Astrocyte (in vitro differentiated cells and primary cell): ENCODE data around the gene CLDN17. TPM values are rescaled to one million over a fixed set of nuclear protein-coding genes. Genes with fewer than 3 reads are reported as not detected.

Source experiments
- DNase-seq: peaks from one replicate; pipeline ENCODE4 v3.0.0-alpha.2; 2010; ENCODE audit warnings: low read depth
- FAIRE-seq: peaks from 2 replicates; lab custom pipeline; 2011; peaks lifted over from hg19 to GRCh38; lab: Jason Lieb, UNC
- H2AFZ ChIP-seq: 2 replicates; pipeline ENCODE4 v1.6.0; 2012; ENCODE audit warnings: low read depth, low read length, inconsistent platforms
- H3K27ac ChIP-seq: 2 replicates; pipeline ENCODE4 v1.5.1; 2011; ENCODE audit warnings: low read depth, low read length, inconsistent platforms
- H3K27me3 ChIP-seq: 2 replicates; pipeline ENCODE4 v1.6.0; 2011; ENCODE audit warnings: low read length, inconsistent platforms; ENCODE audit not compliant: insufficient read depth
- H3K36me3 ChIP-seq: 2 replicates; pipeline ENCODE4 v1.5.1; 2011; ENCODE audit warnings: low read length, inconsistent platforms; ENCODE audit not compliant: insufficient read depth
- H3K4me1 ChIP-seq: 2 replicates; pipeline ENCODE4 v1.5.1; 2011; ENCODE audit warnings: low read length, inconsistent platforms; ENCODE audit not compliant: insufficient read depth
- H3K4me2 ChIP-seq: 2 replicates; pipeline ENCODE4 v1.6.0; 2012; ENCODE audit warnings: low read length, inconsistent platforms
- H3K4me3 ChIP-seq: 2 replicates; pipeline ENCODE4 v1.5.1; 2011; ENCODE audit warnings: low read depth, mild to moderate bottlenecking, low read length, inconsistent platforms; ENCODE audit not compliant: insufficient read depth
- H3K79me2 ChIP-seq: 2 replicates; pipeline ENCODE4 v1.6.0; 2012; ENCODE audit warnings: mild to moderate bottlenecking, low read length, inconsistent platforms; ENCODE audit not compliant: insufficient read depth
- H3K9ac ChIP-seq: 2 replicates; pipeline ENCODE4 v1.6.0; 2012; ENCODE audit warnings: mild to moderate bottlenecking, low read length, inconsistent platforms
- H3K9me3 ChIP-seq: 2 replicates; pipeline ENCODE4 v1.5.1; 2012; ENCODE audit warnings: low read depth, mild to moderate bottlenecking, low read length, inconsistent platforms; ENCODE audit not compliant: insufficient read depth
- H4K20me1 ChIP-seq: 2 replicates; pipeline ENCODE4 v1.6.0; 2012; ENCODE audit warnings: low read length, inconsistent platforms; ENCODE audit not compliant: insufficient read depth
- H3K27ac Mint-ChIP-seq: one replicate; pipeline ENCODE4 v1.8.0; 2021; ENCODE audit warnings: mild to moderate bottlenecking, mixed read lengths; ENCODE audit not compliant: unreplicated experiment
- H3K27me3 Mint-ChIP-seq: one replicate; pipeline ENCODE4 v1.8.0; 2021; ENCODE audit warnings: low read depth, mixed read lengths; ENCODE audit not compliant: unreplicated experiment
- H3K36me3 Mint-ChIP-seq: one replicate; pipeline ENCODE4 v1.8.0; 2021; ENCODE audit warnings: low read depth, mixed read lengths; ENCODE audit not compliant: unreplicated experiment
- H3K4me1 Mint-ChIP-seq: one replicate; pipeline ENCODE4 v1.8.0; 2021; ENCODE audit warnings: low read depth, mixed read lengths; ENCODE audit not compliant: unreplicated experiment
- H3K4me3 Mint-ChIP-seq: one replicate; pipeline ENCODE4 v1.8.0; 2021; ENCODE audit warnings: mild to moderate bottlenecking, moderate library complexity, mixed read lengths; ENCODE audit not compliant: unreplicated experiment
- H3K9me3 Mint-ChIP-seq: one replicate; pipeline ENCODE4 v1.8.0; 2021; ENCODE audit warnings: mild to moderate bottlenecking, mixed read lengths; ENCODE audit not compliant: unreplicated experiment
- CTCF ChIP-seq: IDR thresholded peaks from 2 replicates; pipeline ENCODE4 v1.5.1; 2011; ENCODE audit warnings: low read depth, mild to moderate bottlenecking, inconsistent platforms, low read length, moderate library complexity; ENCODE audit not compliant: insufficient read depth
- EZH2 ChIP-seq: IDR thresholded peaks from 2 replicates; pipeline ENCODE4 v1.6.1; 2012; ENCODE audit warnings: mild to moderate bottlenecking, low read length, inconsistent platforms; ENCODE audit not compliant: insufficient read depth
- total RNA-seq: library from RNA; stranded (reverse); gene quantifications from 2 replicates; pipeline ENCODE4 v1.2.1, GENCODE V29; 2021

Gene CLDN17
- total RNA-seq, 1 donor from 2014 or later: not detected

- Histone ChIP-seq H3K4me1 (no peaks in the 10 kb centered on the region), H3K27ac (no peak overlapping the region), H3K9me3 (peaks cover 3% of the 10 kb centered on the region), H3K9ac (no peak overlapping the region), H4K20me1 (no peaks in the 10 kb centered on the region), H3K36me3 (no peaks in the 10 kb centered on the region), H3K27me3 (no peaks in the 10 kb centered on the region), H3K4me2 (no peak overlapping the region), H3K4me3 (no peak overlapping the region), H2AFZ (no peak overlapping the region), H3K79me2 (no peaks in the 10 kb centered on the region)
- Mint-ChIP-seq H3K27me3 (no peaks in the 10 kb centered on the region), H3K27ac (no peak overlapping the region), H3K4me1 (no peaks in the 10 kb centered on the region), H3K9me3 (no peaks in the 10 kb centered on the region), H3K4me3 (no peak overlapping the region), H3K36me3 (no peaks in the 10 kb centered on the region)
- no peak for FAIRE-seq
- no peak for DNase-seq
- TF ChIP-seq EZH2 (no peak), CTCF (no peak)
Observed at GRCh38 chr21:30116479-30116878, 50.1 kb downstream of the CLDN17 start.

Other genes with a start within 250 kb of the CLDN17 start
- gene GRIK1, start 226.8 kb downstream of the CLDN17 start, total RNA-seq: not detected in 2 replicates
- gene CLDN8, start 49.3 kb upstream of the CLDN17 start, total RNA-seq: not detected in 2 replicates
- gene KRTAP24-1, start 116.1 kb upstream of the CLDN17 start, total RNA-seq: not detected in 2 replicates
- gene KRTAP25-1, start 122.7 kb upstream of the CLDN17 start, total RNA-seq: not detected in 2 replicates
- not detected in 2 replicates for gene KRTAP26-1, start 153.5 kb upstream of the CLDN17 start, total RNA-seq
- not detected in 2 replicates for gene KRTAP27-1, start 170.9 kb upstream of the CLDN17 start, total RNA-seq
- not detected in 2 replicates for gene KRTAP23-1, start 181.8 kb upstream of the CLDN17 start, total RNA-seq
- not detected in 2 replicates for gene KRTAP13-2, start 205.5 kb upstream of the CLDN17 start, total RNA-seq
- not detected in 2 replicates for gene KRTAP13-1, start 229.2 kb upstream of the CLDN17 start, total RNA-seq